ENCODE results near the gene DLD.

The DLD gene

GRCh38 chr7:107900496-107901015, 9.6 kb downstream of the DLD start:
- no peak overlapping the region for H3K4me3 ChIP-seq (ENCODE audit: low read length)
- TF ChIP-seq CTCF (conservative IDR thresholded peaks at IDR 0.05; ENCODE audit: low read depth, low read length): no peak
- DNase-seq (ENCODE audit: low read depth): no peak

- DNase-seq (ENCODE audit: low read depth): no peak
- no peak for TF ChIP-seq CTCF (conservative IDR thresholded peaks at IDR 0.05; ENCODE audit: low read depth, low read length)
- no peak overlapping the region for H3K4me3 ChIP-seq (ENCODE audit: low read length)
These were observed 11.4 kb downstream of the DLD start for GRCh38 chr7:107902381-107902780.

GRCh38 chr7:107907790-107908189, 16.8 kb downstream of the DLD start:
- no peak for TF ChIP-seq CTCF (conservative IDR thresholded peaks at IDR 0.05; ENCODE audit: low read depth, low read length)
- no peak overlapping the region for H3K4me3 ChIP-seq (ENCODE audit: low read length)
- no peak for DNase-seq (ENCODE audit: low read depth)

GRCh38 chr7:107909445-107909844, 18.5 kb downstream of the DLD start:
- no peak overlapping the region for H3K4me3 ChIP-seq (ENCODE audit: low read length)
- DNase-seq (ENCODE audit: low read depth): no peak
- no peak for TF ChIP-seq CTCF (conservative IDR thresholded peaks at IDR 0.05; ENCODE audit: low read depth, low read length)

- TF ChIP-seq CTCF (conservative IDR thresholded peaks at IDR 0.05; ENCODE audit: low read depth, low read length): no peak
- H3K4me3 ChIP-seq (ENCODE audit: low read length): no peak overlapping the region
- no peak for DNase-seq (ENCODE audit: low read depth)
These were observed 21.0 kb downstream of the DLD start for GRCh38 chr7:107911981-107912380.

GRCh38 chr7:107913851-107914250, 22.9 kb downstream of the DLD start:
- no peak for TF ChIP-seq CTCF (conservative IDR thresholded peaks at IDR 0.05; ENCODE audit: low read depth, low read length)
- H3K4me3 ChIP-seq (ENCODE audit: low read length): no peak overlapping the region
- no peak for DNase-seq (ENCODE audit: low read depth)

- TF ChIP-seq CTCF (conservative IDR thresholded peaks at IDR 0.05; ENCODE audit: low read depth, low read length): no peak
- no peak for DNase-seq (ENCODE audit: low read depth)
- no peak overlapping the region for H3K4me3 ChIP-seq (ENCODE audit: low read length)
These were observed 23.8 kb downstream of the DLD start for GRCh38 chr7:107914831-107915230.
